Stimulated activated CD8-positive, alpha-beta memory T cell treated with anti-CD3 and anti-CD28 coated beads, Interleukin-15, amount 100 ng/mL, for 48 hours (primary cell): ENCODE measurements around the gene CCDC71L.

Source experiments
- DNase-seq, 2 donors: peaks; one replicate each; pipeline ENCODE4 v3.0.0-alpha.2; 2020; ENCODE audit warnings: low read depth in 2 of 2

CCDC71L gene

DNA sequence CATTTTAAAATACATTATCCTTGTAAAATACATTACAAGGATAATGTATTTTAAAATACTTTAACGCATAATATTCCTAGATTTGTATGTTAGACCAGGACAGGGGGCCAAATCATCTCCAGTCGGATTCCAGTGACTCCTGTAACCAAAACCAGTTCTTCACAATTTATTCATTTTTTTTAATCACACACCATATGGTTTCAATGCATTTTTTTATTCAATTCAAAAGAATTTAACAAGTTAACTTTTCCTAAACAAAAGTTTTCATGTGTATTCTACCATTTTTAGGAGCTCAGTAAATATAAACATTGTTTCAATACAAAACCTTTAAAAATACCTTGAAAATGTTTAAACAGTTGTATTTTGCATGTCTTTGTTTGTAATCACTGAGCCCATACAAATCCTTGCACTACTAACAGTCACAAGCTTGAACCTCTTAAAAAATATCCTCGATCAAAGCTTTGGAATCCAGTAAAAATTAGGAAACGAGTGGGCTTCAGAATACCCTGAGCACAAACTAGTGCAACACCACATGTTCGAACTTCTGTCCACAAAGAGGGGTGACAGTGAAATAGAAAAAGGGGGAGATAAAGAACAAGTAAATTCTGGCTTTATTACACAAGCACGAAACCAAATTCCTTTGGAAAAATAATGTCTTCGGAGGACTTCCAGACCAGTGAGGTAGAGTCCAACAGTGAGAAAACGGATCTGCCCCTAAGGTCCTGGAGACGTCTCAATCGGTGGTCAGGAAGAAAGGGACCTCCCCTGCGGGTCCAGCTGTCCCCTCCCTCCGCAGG, 1.6 kb downstream of the CCDC71L start:
- no peak for DNase-seq

DNA sequence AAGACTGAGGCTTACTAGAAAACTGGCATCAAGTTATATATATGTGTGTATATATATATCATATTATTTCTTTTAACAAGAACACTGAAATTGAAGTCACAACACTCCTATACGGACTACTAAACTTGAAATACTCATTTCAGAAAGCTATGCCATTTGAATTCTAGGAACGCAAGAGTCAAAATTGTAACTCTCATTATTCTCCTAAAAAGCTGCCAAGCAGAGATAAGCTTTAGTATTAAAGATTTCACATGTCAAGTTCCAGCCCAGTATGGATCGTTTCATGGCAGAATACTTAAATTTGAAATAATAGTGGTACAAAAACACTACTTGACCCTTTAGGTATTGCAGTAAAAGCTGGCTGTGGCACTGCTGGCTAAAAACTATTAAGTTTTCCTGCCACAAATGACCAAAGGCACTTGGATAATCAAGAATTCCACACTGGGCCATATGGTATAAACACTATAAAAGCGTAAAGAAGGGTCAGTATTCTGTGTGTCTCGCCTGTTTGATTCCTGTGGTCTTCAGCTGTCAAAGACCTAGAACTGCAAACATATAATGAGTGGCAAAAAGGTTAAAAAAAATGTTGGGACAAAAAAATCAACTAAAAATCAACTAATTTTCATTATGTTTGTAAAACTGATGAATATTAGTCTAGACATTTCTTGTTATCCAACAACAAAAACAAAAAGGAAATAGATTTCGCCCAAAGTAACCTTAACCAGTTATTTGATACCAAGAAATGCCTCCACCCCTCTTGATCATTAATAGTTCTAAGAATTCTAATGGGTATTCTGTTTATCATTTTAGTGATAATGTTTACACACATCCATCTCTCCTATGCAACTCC, 2.4 kb downstream of the CCDC71L start:
- no peak for DNase-seq

DNA sequence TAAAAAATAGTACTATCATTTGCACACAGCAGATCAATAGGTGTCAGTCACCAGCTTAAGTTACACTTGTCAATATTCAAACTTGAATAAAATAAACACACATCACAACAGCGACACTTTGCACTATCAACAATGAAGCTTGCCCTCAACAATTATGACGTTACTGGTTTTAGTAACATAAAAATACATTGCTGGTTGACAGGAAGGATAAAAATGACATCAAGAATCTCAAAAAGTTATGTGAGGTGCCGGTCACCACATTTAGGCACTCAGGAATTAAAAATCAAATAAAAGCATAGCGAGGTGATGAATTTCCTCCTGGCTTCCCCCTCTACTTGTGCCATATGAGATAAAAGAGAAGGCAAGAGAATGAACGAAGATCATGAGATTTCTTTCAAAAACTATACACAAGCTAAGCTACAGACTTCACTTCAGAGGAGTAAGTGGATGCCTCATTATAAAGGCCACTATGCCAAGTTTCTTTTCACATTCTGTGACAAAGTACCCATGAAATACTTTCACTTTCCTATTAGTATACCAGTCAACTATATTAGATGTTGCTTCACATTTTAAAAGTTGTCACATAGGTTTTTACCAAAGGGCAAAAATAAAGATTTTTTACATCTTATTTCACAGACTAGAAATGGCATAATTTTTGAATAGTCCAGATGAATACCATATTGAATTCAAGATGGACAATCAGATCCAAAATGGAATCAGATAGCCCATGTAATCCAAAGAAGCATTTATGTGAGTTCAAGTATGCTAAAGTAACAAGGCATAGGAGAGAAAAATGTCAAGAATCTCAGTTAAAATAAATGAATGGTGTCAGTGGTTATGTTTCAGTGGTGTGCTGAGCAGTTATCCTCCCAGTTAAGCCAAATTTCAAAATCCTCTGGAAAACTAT, 3.6 kb downstream of the CCDC71L start:
- DNase-seq, result no peak

DNA sequence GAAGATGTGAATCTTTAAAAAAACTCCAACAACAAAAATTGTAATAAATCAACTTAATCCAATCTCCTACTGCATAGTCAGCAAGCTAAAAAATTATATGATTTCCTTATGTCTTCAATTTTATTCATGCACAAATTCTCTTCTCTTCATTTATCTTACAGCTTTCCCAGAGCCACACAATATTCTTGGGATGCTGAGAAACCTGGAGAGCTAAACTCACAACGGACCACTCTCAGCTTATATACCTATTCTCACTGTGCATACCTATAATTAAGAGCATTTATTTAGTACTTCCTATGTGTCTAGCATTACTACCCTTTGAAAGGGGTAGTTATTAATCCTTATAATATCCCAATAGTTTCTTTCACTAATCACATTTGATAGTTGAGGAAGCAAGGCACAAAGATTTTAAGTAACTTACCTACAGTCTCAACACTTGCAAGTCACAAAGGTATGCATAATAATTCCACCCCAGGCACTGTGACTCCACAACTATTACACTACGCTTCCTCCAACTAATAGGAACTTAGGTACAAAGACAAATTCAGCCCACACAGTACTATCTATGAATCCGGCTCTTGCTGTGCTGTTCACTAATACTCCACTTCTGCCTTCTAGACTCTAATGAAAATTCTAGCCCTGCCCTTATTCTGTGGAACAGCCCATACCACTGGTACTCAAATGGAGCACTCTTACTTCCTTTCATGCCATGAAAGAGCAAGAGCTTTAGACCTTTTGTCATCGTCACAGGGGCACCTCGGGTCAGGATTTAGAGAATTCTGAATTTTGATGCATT, 5.1 kb downstream of the CCDC71L start:
- no peak for DNase-seq

DNA sequence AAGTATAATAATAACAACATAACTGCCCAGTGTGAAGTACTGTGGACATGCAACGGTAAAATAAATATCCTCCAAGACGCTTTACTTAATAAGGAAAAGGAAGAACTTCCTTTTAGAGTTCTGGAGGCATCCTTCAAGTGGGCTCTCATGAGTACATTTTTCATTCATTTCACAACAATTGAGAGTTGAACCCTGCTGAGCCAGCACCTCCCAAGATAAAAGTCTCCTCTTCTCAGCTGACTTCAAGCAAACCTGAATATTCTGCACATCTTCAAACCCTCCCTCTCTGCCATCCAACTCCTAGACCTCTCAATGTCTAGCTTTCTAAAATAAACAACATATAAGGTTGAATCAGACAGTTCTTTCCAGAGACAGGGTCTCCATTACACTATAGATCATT, 7.5 kb downstream of the CCDC71L start:
- DNase-seq, result no peak

DNA sequence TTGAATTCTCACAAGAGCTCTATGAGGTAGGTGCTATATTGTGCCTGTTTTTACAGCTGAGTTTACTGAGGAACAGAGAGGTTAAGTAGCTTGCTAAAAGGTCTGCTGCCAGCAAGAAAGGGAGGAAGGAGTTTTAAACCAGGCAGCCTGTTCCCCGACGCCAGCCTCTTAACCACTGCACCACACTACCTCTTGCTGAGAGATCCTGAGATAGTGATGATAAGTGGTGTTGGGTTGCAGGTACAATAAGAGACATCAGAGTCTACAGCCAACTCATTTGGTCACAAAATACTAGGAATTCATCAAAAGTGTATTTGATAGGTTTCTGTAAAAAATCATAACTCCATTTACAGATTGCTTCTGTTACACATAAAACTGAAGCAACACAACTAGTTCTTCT, 8.0 kb downstream of the CCDC71L start:
- DNase-seq, result no peak

DNA sequence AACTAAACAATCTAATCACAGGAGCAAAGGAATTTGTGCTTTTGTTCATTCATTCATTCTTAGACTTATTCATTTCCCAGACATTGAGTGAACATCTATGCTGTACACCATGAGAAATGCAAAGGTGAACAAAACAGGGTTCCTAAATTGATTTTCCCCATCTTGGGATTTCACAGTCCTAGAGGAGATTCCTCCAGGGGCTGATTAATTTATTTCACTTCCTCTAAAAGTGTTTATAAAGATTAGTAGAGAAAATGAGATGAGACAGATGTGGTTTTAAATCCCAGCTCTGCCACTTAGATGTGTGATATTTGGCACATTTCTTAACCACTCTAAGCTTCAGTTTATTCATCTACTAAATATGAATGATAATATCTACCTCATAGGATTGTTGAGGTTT, 8.9 kb downstream of the CCDC71L start:
- no peak for DNase-seq

DNA sequence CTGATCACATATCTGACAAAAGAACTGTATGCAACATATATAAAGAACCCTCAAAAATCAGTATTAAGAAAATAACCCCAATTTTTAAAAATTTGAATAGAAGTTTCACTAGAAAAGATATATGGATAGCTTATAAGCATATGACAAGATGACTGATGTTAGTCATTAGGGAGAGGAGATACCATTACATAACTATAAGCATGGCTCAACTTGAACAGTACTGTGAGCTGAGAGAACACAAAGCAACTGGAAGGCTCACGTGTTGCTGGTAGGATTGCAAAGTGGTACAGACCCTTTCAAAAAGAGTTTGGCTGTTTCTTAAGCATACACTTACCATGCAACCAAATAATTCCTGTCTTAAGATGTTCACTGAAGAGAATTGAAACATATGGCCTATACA, 14.7 kb downstream of the CCDC71L start:
- no peak for DNase-seq

DNA sequence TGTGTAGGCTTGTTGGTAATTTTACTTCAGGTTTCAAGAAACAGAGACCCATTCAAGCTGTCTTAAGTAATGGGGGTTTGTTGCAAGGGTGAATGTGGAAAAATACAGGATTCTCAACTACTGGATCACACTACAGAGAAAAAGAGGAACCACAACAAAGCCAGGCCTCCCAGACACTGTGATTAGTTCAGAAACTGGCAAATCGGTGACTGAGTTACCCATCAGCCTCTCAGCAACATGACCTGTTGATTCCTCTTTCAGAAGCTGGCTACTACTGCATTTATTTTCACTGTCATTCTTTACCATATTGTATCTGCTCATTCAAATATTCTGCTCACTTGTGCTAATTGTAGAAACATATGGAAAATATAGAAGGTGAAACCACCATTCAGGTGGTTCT, 16.0 kb downstream of the CCDC71L start:
- no peak for DNase-seq

DNA sequence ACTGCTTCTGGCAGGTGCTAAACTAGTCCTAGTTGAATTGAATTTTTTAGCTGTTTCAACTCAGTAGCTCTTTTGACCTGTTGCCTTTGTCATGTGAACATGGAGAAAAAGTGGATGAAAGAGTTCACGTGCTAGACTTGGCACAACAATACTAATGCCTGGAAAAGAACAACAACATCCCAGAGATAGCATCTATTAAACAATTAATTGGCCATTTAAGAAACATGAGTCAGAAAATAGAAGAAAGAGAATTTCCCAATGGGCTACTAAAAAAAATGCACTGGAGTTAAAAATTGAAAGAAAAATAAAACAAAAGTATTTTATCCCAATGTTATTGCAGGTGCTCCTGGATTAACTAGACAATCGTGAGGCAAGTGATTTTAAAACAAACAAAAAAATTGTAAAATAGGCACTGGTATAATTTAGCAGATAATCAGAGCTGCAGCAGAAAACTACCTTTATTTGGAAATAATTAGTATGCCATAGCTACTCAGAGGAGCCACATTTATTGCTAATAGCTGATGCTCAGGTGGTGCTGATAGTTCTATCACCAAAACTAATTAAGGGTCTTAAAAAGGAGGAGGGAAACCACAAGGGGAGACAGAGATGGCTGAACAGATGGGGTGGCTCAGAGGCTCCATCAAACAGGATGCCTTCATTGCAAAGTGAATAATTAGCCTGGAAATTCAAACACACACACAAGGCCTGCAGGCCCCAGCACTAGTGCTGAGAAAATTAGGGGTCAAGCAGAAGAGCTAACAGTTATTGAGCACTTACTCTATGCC, 17.6 kb downstream of the CCDC71L start:
- DNase-seq, result no peak

DNA sequence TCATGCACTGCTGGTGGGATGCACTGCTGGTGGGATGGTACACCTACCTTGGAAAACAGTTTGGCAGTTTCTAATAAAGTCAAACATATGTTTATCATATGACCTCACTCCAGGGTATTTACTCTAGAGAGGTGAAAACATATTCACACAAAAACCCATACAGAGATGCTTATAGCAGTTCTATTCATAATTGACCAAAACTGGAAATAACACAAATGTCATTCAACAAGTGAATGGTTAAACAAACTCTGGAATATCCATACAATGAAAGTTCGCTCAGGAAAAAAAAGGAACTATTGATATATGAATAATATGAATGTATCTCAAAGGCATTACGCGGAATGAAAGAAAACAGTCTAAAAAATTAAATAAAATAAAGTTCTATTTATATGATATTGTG, 19.5 kb downstream of the CCDC71L start:
- no peak for DNase-seq

DNA sequence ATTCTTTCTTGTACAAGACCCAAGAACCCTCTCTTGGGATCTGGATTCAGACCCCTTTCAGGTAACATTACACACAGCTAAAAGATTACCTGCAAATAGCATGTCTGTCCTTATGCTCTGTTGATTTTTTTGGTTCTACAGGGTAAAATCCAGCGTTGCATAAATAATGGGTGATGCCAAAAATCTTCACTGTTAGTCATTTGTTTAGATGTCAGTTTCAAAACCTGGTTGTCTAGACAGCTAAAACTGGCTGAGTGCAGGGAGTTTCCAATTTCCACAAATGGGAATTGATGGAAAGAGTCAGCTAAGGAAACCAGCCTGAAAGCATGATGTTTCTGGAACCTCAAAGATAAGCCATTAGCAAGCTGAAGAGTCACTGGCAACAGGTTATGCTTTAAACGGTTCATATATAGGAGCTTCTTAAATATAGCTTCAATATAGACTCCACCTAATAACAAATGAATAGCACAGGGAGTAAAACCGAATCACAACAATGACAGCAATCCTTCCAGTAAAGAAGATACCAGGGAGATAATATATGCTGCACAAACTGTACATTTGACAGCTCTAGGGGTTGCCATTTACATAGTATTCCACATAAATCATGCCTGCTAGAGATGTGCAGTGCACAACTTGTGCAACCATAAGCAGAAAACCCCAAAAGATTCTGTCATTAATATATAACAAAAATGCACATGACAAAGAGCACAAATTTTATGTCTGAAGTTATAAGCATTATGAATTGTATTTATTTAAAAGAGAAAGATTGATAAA, 20.4 kb downstream of the CCDC71L start:
- no peak for DNase-seq

DNA sequence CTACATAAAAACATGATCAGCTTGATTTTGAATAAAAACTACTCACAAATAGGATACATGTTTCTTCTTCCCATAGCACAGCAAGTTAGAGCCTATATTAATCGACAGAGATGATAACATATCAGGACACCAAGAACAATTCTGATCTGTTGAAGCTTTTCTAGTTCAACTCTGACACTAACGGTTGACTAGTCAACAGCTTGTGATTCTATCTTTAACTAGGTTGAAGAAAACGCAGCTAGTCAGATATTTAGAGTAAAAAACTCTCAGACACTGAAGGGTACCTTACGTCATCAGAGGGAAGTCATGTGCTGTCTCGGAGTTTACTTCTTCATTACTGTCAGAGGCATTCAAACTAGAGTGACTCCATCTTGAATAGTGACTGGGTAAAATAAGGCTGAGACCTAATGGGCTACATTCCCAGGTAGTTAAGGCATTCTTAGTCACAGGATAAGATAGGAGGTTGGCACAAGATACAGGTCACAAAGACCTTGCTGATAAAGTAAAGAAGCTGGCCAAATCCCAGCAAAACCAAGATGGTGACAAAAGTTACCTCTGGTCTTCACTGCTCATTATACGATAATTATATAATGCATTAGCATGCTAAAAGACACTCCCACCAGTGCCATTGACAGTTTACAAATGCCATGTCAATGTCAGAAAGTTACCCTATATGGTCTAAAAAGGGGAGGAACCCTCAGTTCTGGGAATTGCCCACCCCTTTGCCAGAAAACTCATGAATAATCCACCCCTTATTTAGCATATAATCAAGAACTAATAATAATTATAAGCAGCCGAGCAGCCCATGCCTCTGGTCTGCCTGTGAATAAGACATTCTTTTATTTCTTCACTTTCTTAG, 21.3 kb downstream of the CCDC71L start:
- DNase-seq, result no peak

DNA sequence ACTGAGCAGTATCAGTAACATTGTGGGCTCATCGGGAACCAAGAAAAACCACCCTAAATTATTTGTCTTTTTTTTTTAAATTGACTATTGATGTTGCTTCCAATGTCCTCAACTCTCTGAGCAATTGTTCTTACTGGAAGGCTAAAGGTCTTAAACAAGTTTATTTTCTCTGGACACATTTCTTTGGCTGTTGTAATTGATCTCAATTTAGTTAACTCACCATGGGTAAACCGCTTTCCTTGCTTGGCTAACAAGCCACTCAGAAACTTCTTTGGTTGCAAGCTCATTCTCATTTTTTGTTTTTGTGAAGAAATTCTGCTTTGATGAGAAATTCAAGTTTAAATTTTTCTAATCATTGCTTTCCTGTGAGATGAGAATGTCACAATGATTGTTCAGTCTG, 25.5 kb downstream of the CCDC71L start:
- no peak for DNase-seq

DNA sequence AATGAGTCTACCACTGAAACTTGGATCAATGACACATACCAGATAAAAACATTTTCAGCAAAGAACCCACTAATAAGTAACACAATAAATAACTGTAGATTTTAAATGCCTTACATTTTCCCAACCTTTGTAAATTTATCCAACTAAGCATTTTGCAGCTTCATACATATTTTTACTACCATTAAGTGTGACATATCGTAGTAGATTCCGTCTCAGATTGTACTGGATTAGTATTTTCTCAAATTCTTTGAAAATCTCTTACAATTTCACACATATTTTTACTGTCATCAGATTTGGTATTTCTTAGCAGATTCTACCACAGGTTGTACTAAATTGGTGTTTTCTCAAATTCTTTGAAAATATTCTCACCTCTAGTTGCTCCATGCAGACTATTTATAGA, 26.0 kb downstream of the CCDC71L start:
- DNase-seq, result no peak

DNA sequence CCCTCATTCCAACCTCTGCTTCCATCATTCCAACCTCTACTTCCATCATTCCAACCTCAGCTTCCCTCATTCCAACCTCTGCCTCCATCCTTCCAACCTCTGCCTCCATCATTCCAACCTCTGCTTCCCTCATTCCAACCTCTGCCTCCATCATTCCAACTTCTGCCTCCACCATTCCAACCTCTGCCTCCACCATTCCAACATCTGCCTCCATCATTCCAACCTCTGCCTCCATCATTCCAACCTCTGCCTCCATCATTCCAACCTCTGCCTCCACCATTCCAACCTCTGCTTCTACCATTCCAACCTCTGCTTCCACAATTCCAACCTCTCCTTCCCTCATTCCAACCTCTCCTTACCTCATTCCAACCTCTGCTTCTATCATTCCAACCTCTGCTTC, 30.3 kb downstream of the CCDC71L start:
- no peak for DNase-seq

DNA sequence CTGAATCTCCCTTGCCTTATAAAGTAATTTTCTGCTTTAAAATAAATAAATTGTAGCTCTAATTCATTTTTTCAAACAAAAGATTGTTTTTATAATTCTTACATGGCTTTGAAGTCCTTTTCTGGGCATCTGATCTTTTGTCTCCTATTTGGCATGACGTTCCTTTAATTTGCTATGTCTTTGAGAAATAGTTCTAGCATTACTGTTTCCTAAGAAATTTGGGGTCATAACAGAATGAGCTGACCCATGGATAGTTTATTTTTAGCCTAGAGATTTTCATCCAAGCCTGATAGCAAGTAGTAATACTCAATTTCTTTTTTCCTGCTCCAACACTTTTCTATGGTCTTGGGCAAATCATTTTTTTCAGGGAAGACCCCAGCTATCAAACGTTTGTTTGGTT, 31.4 kb downstream of the CCDC71L start:
- no peak for DNase-seq

DNA sequence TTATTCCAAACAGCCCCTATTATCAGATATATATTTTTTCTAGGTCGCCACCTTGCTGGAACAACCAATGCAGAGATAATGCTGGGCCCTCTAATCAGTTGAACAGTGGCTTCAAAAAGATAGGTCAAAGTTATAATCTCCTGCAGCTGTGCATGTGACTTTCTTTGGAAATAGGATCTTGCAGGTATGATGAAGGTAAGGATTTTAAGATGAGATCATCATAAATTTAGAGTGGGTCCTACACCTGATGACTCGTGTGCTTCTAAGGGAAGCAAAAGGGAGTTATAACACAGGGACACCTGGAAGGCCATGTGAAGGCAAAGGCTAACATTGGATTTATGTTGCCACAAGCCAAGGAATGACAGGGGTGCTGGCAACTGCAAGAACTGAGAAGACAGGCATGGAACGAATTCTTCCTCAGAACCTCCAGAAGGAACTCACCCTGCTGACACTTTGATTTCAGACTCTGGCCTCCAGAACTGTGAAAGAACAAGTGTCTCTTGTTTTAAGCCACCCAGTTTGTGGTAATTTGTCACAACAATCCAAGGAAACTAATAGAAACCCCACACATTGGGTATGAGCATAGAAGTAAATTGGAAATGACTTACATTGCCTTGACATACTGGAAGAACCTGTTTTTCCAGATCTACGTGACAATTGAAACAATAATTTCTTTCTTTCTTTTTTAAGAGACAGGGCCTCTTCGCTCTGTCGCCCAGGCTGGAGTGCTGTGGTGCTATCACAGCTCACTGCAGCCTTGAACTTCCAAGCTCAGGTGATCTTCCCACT, 34.4 kb downstream of the CCDC71L start:
- DNase-seq, result no peak
